ENCODE data around the gene HIP1R. TPM values are rescaled to one million over a fixed set of nuclear protein-coding genes. Genes with fewer than 3 reads are reported as not detected.
A peak's percentile ranks its signal among the peaks of the same experiment; 100 is the strongest.

HIP1R gene
- polyA plus RNA-seq, 1 of the 3 experiments (the other 2 are of a cell fraction): 20.6 TPM

GRCh38 chr12:122850695-122851350, 15.6 kb downstream of the HIP1R start:
- CTCF ChIA-PET: interaction anchor here (1.0 to 1.8 kb wide), 3 partner anchors 58 to 102 kb away, joined by 3 to 5 read pairs (median 3); no protein-coding TSS in a partner anchor
- H3K79me2 ChIP-seq (ENCODE audit: insufficient read depth): no peaks in the 10 kb centered on the region
- no peak overlapping the region for H2AFZ ChIP-seq (ENCODE audit: low read depth)
- no peaks in the 10 kb centered on the region for H3K9me3 ChIP-seq
- H3K4me2 ChIP-seq: no peak overlapping the region
- WGBS (ENCODE audit: low lambda C conversion rate): 91% methylated on average over 21 of the region's 27 CpGs
- H3K27ac ChIP-seq (ENCODE audit: low read depth in 2 of 2, low read length in 1 of 2): no peak overlapping the region
- H3K27me3 ChIP-seq (ENCODE audit: insufficient read depth): no peaks in the 10 kb centered on the region
- no peaks in the 10 kb centered on the region for H3K9me2 ChIP-seq
- POLR2A ChIA-PET: interaction anchor here (0.6 kb wide), 1 partner anchor 250 kb away, joined by 3 read pairs; no protein-coding TSS in a partner anchor
- no peaks in the 10 kb centered on the region for H4K20me1 ChIP-seq (ENCODE audit: insufficient read depth)
- peaks cover 9% of the 10 kb centered on the region for H3F3A ChIP-seq (replicated peaks; ENCODE audit: insufficient read depth)
- H3K36me3 ChIP-seq (replicated peaks in 1 of 2; ENCODE audit: control insufficient read depth in 1 of 2, insufficient read depth in 2 of 2, low read length in 1 of 2): no peaks in the 10 kb centered on the region
- no peak for TF ChIP-seq JUND (IDR thresholded peaks at IDR 0.05)
- no peak for TF ChIP-seq YY1 (IDR thresholded peaks at IDR 0.05; ENCODE audit: low read depth)
- no peak for TF ChIP-seq GATA2 (CRISPR knock-in tag; IDR thresholded peaks at IDR 0.05)
- TF ChIP-seq MXI1 (IDR thresholded peaks at IDR 0.05; ENCODE audit: low read depth, low read length): no peak
- TF ChIP-seq, protein P1, sequence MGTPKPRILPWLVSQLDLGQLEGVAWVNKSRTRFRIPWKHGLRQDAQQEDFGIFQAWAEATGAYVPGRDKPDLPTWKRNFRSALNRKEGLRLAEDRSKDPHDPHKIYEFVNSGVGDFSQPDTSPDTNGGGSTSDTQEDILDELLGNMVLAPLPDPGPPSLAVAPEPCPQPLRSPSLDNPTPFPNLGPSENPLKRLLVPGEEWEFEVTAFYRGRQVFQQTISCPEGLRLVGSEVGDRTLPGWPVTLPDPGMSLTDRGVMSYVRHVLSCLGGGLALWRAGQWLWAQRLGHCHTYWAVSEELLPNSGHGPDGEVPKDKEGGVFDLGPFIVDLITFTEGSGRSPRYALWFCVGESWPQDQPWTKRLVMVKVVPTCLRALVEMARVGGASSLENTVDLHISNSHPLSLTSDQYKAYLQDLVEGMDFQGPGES (IDR thresholded peaks at IDR 0.05; ENCODE audit: low read depth, low read length): no peak
- H3K4me1 ChIP-seq (ENCODE audit: control insufficient read depth in 1 of 2, insufficient read depth in 2 of 2, low read depth in 1 of 2, low read length in 1 of 2): peaks cover 10 to 28% of the 10 kb centered on the region in 2 experiments; a peak in 2 of 4 replicates
- no peak overlapping the region for H3K9ac ChIP-seq
- peak; percentile 30 for DNase-seq
- H3K4me3 ChIP-seq (ENCODE audit: low read depth in 2 of 2, low read length in 1 of 2): no peak overlapping the region

DNA sequence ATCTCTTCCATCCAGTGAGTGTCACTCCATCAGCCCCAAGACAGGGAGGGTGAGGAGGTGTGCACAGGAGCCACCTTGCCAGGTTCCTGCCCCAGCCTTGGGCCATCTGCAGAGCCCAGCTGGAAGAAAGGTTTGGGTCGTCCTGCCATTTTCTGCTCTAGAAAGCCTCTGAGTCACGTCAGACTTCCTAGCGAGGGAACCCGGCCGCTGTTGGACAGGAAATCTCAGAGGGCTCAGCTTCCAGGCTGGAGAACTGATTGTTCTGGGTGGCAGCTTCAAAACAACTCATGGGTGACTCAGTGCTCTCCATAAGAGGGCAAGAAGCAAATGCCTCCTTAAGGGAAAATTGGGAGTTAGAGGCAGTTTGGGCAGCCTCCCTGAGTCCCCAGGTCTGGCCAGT, 16.6 kb downstream of the HIP1R start:
- POLR2A ChIA-PET: no interaction called here
- Histone ChIP-seq H3K9me3 (no peaks in the 10 kb centered on the region), H3K9ac (no peak overlapping the region), H3K36me3 (replicated peaks in 1 of 2; ENCODE audit: control insufficient read depth in 1 of 2, insufficient read depth in 2 of 2, low read length in 1 of 2) (no peaks in the 10 kb centered on the region), H3K4me1 (ENCODE audit: control insufficient read depth in 1 of 2, insufficient read depth in 2 of 2, low read depth in 1 of 2, low read length in 1 of 2) (peaks cover 10 to 30% of the 10 kb centered on the region in 2 experiments; a peak in 2 of 4 replicates), H3F3A (replicated peaks; ENCODE audit: insufficient read depth) (peaks cover 9% of the 10 kb centered on the region), H3K9me2 (no peaks in the 10 kb centered on the region), H3K27me3 (ENCODE audit: insufficient read depth) (no peaks in the 10 kb centered on the region), H4K20me1 (ENCODE audit: insufficient read depth) (no peaks in the 10 kb centered on the region), H2AFZ (ENCODE audit: low read depth) (peak overlapping the region; percentile 17; the same call in 1 of the 2 replicates), H3K79me2 (ENCODE audit: insufficient read depth) (no peaks in the 10 kb centered on the region), H3K4me2 (peak overlapping the region; percentile 29; the same call in 1 of the 2 replicates), H3K4me3 (ENCODE audit: low read depth in 2 of 2, low read length in 1 of 2) (no peak overlapping the region), H3K27ac (ENCODE audit: low read depth in 2 of 2, low read length in 1 of 2) (peak overlapping the region; percentile 58; a peak in 3 of 4 replicates)
- TF ChIP-seq TCF12 (IDR thresholded peaks at IDR 0.05) (peak; percentile 38; the same call in 1 of the 2 replicates), RCOR1 (IDR thresholded peaks at IDR 0.05; ENCODE audit: low read length) (no peak), EZH2phosphoT487 (IDR thresholded peaks at IDR 0.05; ENCODE audit: borderline replicate concordance, low read depth) (no peak), PBX3 (IDR thresholded peaks at IDR 0.05) (peak; percentile 47), GABPA (IDR thresholded peaks at IDR 0.05; ENCODE audit: low read depth) (0 out of 2 replicates have a peak, but pooled peaks have one; percentile 32), YY1 (IDR thresholded peaks at IDR 0.05; ENCODE audit: low read depth) (peak; percentile 51; the same call in 1 of the 2 replicates), MXI1 (IDR thresholded peaks at IDR 0.05; ENCODE audit: low read depth, low read length) (no peak), TEAD4 (IDR thresholded peaks at IDR 0.05; ENCODE audit: borderline replicate concordance, insufficient read depth) (no peak), TAF1 (IDR thresholded peaks at IDR 0.05; ENCODE audit: borderline replicate concordance, low read depth, low read length) (no peak), FOSL2 (IDR thresholded peaks at IDR 0.05; ENCODE audit: borderline replicate concordance, low read depth) (peak; percentile 56; the same call in 1 of the 2 replicates)
- WGBS (ENCODE audit: low lambda C conversion rate): 16% methylated on average over 5 of the region's 5 CpGs
- peak; percentile 20 for DNase-seq
- CTCF ChIA-PET: interaction anchor here (0.7 to 5.2 kb wide), 4 partner anchors 31 to 101 kb away, joined by 3 to 37 read pairs (median 3); no protein-coding TSS in a partner anchor
